GM18505 (cell line): ENCODE measurements around the gene VEGFA.

Experiments used
- ATAC-seq: cut with Tn5 transposase; IDR thresholded peaks from one replicate; pipeline ENCODE4 v1.9.1; 2021; ENCODE audit not compliant: unreplicated experiment
- POLR2A ChIP-seq: IDR thresholded peaks from 4 replicates; pipeline ENCODE4 v1.6.1; 2011; ENCODE audit warnings: borderline replicate concordance; ENCODE audit not compliant: insufficient read depth, insufficient read length; ENCODE audit errors: extremely low read depth

Gene VEGFA

DNA sequence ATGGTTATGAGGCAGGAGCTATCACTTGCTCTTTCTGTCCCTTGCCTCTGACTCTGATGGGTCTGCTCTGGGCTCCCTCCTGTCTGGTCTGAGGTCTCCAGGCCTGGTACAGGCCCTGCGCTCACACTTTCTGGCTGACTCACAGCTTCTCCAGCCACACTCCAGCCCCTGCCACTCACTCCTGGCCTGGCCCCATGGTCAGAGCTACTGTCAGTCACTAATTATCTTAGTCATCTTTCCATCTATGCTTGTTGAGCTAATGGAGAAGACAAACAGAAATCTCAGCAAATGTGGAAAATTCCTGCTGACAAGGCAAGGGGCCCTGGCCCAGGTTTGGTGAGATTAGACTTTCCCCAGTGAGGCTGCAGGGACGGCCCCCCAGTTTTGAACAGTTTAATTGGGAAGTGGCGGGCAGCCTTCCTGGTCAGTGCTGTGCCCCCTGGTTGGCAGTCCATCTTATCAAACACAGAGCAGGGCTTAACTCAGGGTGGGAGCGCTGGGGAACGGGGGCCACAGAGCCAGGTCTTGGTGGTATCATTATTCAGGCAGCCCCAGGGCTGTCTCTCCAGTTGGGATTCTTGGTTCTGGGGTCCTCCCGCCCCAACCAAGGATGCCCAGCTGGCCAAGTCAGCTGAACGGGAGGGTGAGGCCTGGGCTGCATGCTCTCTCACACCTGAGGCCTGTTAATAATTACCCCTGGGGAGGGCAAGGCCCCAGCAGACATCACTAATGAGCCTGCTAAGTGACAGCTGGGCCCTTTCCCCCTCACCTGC is 63.4 kb downstream of the VEGFA start:
- TF ChIP-seq POLR2A = no peak
- ATAC-seq = no peak

DNA sequence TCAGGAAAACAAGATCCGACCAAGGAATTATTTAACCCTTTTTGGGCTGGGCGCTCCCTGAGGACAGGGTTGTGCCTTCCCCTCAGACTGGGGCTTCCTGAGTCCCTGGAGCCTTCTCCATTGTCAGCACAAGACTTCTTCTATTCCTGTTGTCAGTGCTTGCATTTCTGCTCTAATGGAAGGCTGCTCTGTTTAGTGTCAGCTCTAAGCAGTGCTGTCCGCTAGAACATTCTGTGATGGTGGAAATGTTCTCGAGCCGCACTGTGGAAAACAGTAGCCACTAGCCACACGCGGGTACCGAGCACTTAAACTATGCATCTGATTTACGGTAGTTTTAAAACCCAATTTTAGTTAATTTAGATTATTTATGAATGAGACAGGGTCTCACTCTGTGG is 64.0 kb downstream of the VEGFA start:
- TF ChIP-seq POLR2A = no peak
- ATAC-seq = no peak

DNA sequence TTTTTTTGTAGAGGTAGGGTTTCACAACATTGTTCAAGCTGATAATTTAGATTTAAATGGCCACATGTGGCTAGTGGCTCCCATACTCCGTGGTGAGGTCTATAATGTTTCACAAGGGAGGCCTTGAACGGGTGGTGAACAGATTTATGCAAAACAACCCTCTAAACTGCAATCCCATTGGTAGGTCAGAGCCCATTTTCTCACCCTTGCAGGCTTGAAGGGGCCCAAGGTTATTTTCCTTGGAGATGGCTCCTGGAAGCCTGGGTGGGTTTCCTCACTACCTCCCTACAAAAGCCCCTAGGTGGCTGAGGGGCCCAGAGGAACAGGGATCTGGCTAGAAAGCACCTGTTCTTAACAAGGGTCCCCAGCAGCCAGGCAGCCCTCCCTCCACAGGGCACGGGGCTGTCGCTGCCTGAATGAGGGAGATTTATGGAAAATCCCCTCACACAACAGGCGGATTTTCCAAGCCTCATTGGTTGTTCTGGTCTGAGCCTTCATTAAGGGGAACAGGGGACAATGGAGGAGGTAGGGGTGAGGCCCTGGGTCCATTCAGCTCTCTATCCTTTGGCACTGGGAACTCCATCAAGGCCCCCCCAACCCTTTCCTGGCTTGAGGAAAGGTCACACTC is 64.6 kb downstream of the VEGFA start:
- no peak for TF ChIP-seq POLR2A
- no peak for ATAC-seq

DNA sequence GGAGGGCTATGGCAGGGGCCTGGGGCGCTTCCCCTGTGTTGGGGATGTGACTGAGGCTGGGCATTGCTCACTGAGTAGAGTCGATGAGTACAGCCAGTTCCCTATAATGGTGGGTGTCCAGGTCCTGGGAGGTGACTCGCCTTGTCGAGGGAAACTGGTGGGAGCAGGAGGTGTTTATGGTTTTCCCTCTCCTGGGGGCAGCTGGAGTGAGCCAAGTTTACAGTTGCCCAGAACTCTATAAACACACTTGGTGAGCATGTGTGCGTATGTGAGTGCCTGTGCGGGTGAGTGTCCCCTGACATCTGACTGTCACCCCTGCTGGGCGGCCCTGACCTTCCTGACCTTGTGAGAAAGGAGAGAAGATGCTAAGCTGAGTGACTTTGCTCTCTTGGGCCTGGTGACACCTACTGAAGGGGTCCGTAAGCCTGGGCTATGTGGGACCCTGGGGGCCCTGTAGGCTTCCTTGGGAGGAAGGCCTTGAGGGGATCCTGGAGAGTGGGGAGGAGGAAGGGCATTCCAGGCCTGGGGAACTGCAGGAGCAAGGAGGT is 65.9 kb downstream of the VEGFA start:
- no peak for TF ChIP-seq POLR2A
- ATAC-seq = no peak
